Psoas muscle (tissue), 8 donors: ENCODE data around the gene MRPL55. TPM values are rescaled to one million over a fixed set of nuclear protein-coding genes. Genes with fewer than 3 reads are reported as not detected.

Experiments used
- ATAC-seq, 4 donors: fragments of 200-7000 bp; cut with Tn5 transposase; one replicate each; pipeline ENCODE4 v1.9.1; 2020; ENCODE audit warnings: moderate library complexity in 3 of 4, mild to moderate bottlenecking in 2 of 4
- DNase-seq, 2 donors: peaks; one replicate each; pipeline ENCODE4 v3.0.0-alpha.2; 2020
- H3K27ac ChIP-seq: fragments of 200-600 bp; one replicate; pipeline ENCODE4 v1.8.0; 2022
- H3K27me3 ChIP-seq, 3 donors: fragments of 200-600 bp in 1 of 3; one replicate each; pipeline versions ENCODE4 v1.6.1 to v1.8.0; 2013 to 2022; ENCODE audit warnings: low read length in 2 of 3, mild to moderate bottlenecking in 2 of 3, moderate library complexity in 1 of 3; ENCODE audit not compliant: insufficient read depth in 3 of 3
- H3K36me3 ChIP-seq, 2 donors: fragments of 200-600 bp in 1 of 2; one replicate each; pipeline versions ENCODE4 v1.6.1 to v1.8.0; 2013 to 2022; ENCODE audit warnings: low read depth in 1 of 2, mild to moderate bottlenecking in 1 of 2, moderate library complexity in 1 of 2; ENCODE audit not compliant: insufficient read depth in 1 of 2
- H3K4me1 ChIP-seq: fragments of 200-600 bp; one replicate; pipeline ENCODE4 v1.8.0; 2022
- H3K4me3 ChIP-seq: fragments of 200-600 bp; one replicate; pipeline ENCODE4 v1.8.0; 2022; ENCODE audit warnings: mild to moderate bottlenecking
- H3K9me3 ChIP-seq: fragments of 200-600 bp; one replicate; pipeline ENCODE4 v1.8.0; 2022
- CTCF ChIP-seq: fragments of 200-600 bp; IDR thresholded peaks from one replicate; pipeline ENCODE4 v1.8.0; 2022; ENCODE audit warnings: antibody characterized with exemption
- WGBS, 3 donors: extraction: QIAGEN DNeasy Blood & Tissue Kit; methylation state at CpG; one replicate each; pipeline versions ENCODE4 v1.1.6 to v1.1.7; 2013; 5-methylcytosine and 5-hydroxymethylcytosine counted together
- intact Hi-C, 2 donors: fragments of 100-400 bp; cut with DNase I; formaldehyde crosslinking; loops; one replicate each; pipeline versions ENCODE4 v1.11.0 to v1.14.2; 2022
- polyA plus RNA-seq, 3 donors: library from polyadenylated mRNA; stranded (reverse); fragments of 200-250 nt; gene quantifications; one replicate each; pipeline ENCODE4 v1.2.3, GENCODE V29; 2013
- total RNA-seq, 4 donors: library from RNA; stranded (reverse); fragmentation: NEBNext Ultra II Directional in 2 of 4; extraction: Animal tissue kit (Norgen Biotek cat#: 25700) in 2 of 4; gene quantifications; one replicate each; pipeline versions ENCODE4 v1.2.1 to v1.2.4, GENCODE V29; 2021 to 2023
- donor health status: healthy with polysubstance abuse.
- donor health status: DM: no; HTN: no; CAD: no; lungs with moderate emphysema.
- donor health status: Bipolar disorder and iron deficiency.
- donor health status: healthy.
- donor health status: DM: yes; HTN: yes; CAD: no.
- donor health status: DM: no; HTN: no; CAD: no.
- donor health status: DM: no; HTN: no; CAD: no.
- donor health status: DM: yes; HTN: yes; CAD: no.

Gene MRPL55
- total and polyA plus RNA-seq, 7 donors = 35.7 to 86.2 (median 43.4) TPM

DNA sequence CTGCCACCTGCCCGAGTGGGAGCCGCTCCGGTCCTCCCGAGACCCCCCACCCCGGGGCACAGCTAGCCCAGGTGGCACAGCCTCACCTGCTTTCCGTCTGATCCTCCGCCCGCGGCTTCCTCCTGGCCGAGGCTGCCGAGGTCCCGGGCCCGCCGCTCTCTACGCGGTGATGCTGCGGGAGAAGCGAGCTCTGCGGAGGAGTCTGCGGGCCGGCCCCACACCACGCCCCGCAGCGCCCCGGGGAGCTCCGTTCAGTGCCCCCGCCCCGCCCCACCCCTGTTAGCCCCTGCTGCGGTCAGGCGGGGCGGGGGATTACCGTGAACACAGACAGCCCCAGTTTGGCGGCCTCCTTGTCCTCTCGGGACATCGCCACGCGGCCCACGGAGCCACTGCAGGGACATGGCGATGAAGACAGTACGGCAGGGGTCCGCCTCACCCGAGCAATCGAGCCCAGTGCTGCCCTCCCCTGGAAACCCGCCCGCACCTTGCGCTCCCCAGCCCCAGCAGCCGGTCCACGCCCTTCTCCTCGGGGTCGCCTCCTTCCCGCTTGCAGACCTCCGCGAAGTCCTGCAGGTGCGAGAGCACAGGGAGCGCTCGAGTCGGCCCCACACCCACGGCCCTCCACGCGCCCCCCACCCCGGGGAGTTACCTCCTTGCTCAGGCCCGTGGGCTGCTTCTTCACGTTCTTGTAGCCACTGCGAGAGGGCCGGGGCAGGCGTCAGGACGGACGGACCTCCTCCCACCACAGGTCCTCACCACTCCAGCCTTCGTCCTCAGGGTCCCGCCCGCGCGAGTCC is 6.9 kb downstream of the MRPL55 start:
- no peaks in the 10 kb centered on the region for H3K27me3 ChIP-seq
- H3K4me3 ChIP-seq = peak overlapping the region; percentile 82
- H3K36me3 ChIP-seq = peaks cover 0 to 55% of the 10 kb centered on the region in 2 donors
- TF ChIP-seq CTCF = no peak
- WGBS, 3 donors = 19 to 22% (median 20%) methylated on average over 51 to 73 of the region's 73 CpGs
- peak; percentile 48 to 71 for DNase-seq
- peak in 2 of 4 donors; percentile 1 to 6 for ATAC-seq
- peak overlapping the region; percentile 85 for H3K27ac ChIP-seq
- peaks cover 18% of the 10 kb centered on the region for H3K4me1 ChIP-seq
- intact Hi-C loops = loop anchor here in 1 of 2 donors (2.0 kb wide), 1 partner anchor 17 kb away; no protein-coding TSS in a partner anchor
- no peaks in the 10 kb centered on the region for H3K9me3 ChIP-seq

DNA sequence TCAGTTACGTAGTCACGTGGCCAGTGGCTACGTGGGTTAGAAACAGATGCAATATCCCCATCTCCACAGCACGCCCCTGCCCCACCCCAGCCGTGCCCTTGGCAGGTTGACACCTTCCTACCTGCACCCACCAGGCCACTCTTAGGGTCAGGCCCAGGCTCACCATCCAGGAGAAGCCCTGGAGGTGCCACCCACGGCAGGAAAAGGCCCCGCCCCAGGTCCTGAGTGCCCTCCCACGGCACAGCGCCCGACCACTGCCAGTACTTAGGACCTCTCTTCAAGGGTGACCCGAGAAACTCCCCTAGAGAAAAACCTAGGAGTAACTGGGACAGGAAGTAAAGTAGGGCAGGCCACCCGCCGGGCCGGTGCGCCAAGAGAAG is 7.5 kb downstream of the MRPL55 start:
- peak overlapping the region; percentile 82 for H3K4me3 ChIP-seq
- H3K36me3 ChIP-seq = peaks cover 0 to 53% of the 10 kb centered on the region in 2 donors
- ATAC-seq (no peak), DNase-seq (peak in 1 of 2 donors; percentile 53)
- H3K9me3 ChIP-seq = no peaks in the 10 kb centered on the region
- peaks cover 18% of the 10 kb centered on the region for H3K4me1 ChIP-seq
- TF ChIP-seq CTCF = no peak
- no peaks in the 10 kb centered on the region for H3K27me3 ChIP-seq
- intact Hi-C loops = no loop called here
- peak overlapping the region; percentile 85 for H3K27ac ChIP-seq
- WGBS, 3 donors = 57 to 61% (median 59%) methylated on average over 15 of the region's 15 CpGs

GRCh38 chr1:228100822-228101613 is 8.1 kb downstream of the MRPL55 start:
- Histone ChIP-seq H3K36me3 (peaks cover 0 to 53% of the 10 kb centered on the region in 2 donors), H3K27ac (no peak overlapping the region), H3K4me3 (peak overlapping the region; percentile 82), H3K9me3 (no peaks in the 10 kb centered on the region), H3K4me1 (peaks cover 18% of the 10 kb centered on the region), H3K27me3 (no peaks in the 10 kb centered on the region)
- WGBS, 3 donors = 63 to 67% (median 64%) methylated on average over 12 of the region's 12 CpGs
- TF ChIP-seq CTCF = no peak
- intact Hi-C loops = no loop called here
- ATAC-seq (no peak), DNase-seq (peak in 1 of 2 donors; percentile 54)

DNA sequence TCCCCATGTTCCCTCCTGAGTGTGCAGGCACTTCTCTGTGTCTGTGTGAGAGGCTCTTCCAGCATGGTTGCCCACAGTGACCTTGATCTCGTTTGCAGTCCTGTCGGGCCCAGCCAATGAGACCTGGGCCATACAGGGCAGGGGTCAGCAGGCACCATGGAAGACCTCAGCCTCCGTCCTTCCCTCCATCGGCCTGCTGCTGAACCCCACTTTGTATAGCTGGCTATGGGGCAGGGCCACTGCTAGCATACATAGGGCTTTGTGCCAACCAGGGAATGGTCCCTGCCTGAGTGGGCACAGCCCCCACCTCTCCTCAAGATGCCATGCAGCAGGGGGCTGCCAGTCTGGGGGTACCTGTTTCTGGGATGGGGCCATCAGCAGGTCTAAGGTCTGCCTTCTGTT is 9.8 kb downstream of the MRPL55 start:
- H3K4me1 ChIP-seq = peaks cover 14% of the 10 kb centered on the region
- no peak overlapping the region for H3K27ac ChIP-seq
- peaks cover 0 to 50% of the 10 kb centered on the region in 2 donors for H3K36me3 ChIP-seq
- peaks cover 7% of the 10 kb centered on the region for H3K9me3 ChIP-seq
- peak; percentile 7 to 50 for DNase-seq
- H3K4me3 ChIP-seq = no peak overlapping the region
- intact Hi-C loops = no loop called here
- TF ChIP-seq CTCF = no peak
- ATAC-seq = no peak
- H3K27me3 ChIP-seq = no peaks in the 10 kb centered on the region
- 50 to 60% (median 56%) methylated on average over 4 of the region's 4 CpGs for WGBS, 3 donors
